Gastroesophageal sphincter (tissue), 4 donors: ENCODE measurements around the gene ANKS1A. TPM values are rescaled to one million over a fixed set of nuclear protein-coding genes. Genes with fewer than 3 reads are reported as not detected.

ENCODE experiments used
- ATAC-seq: fragments of 150-250 bp; one replicate; pipeline ENCODE4 v1.9.1; 2016; ENCODE audit warnings: mild to moderate bottlenecking, moderate library complexity
- H3K27ac ChIP-seq, 4 donors: fragments of 200-600 bp; sonication (generic) in 3 of 4; 1 replicate in 3 of 4; 2 replicates in 1 of 4; pipeline ENCODE4 v1.5.1; 2016 to 2019
- H3K27me3 ChIP-seq: fragments of 200-600 bp; sonication (generic); one replicate; pipeline ENCODE4 v1.5.1; 2019
- H3K36me3 ChIP-seq, 2 donors: fragments of 200-600 bp; sonication (generic); one replicate each; pipeline ENCODE4 v1.5.1; 2019; ENCODE audit warnings: control low read depth in 1 of 2
- H3K4me1 ChIP-seq, 3 donors: fragments of 200-600 bp; sonication (generic); 1 replicate in 2 of 3; 2 replicates in 1 of 3; pipeline ENCODE4 v1.5.1; 2016 to 2019; ENCODE audit warnings: control low read depth in 2 of 3
- H3K4me3 ChIP-seq, 2 donors: fragments of 200-600 bp; sonication (generic); one replicate each; pipeline ENCODE4 v1.5.1; 2019; ENCODE audit warnings: mild to moderate bottlenecking in 1 of 2, moderate library complexity in 1 of 2
- H3K9me3 ChIP-seq, 3 donors: fragments of 200-600 bp; sonication (generic); one replicate each; pipeline ENCODE4 v1.5.1; 2017 to 2019; ENCODE audit warnings: control low read depth in 2 of 3
- CTCF ChIP-seq, 4 experiments: fragments of 200-600 bp in 2 of 4; fragments of 450-650 bp in 2 of 4; sonication (generic) in 1 of 4; IDR thresholded peaks; one replicate each; pipeline ENCODE4 v1.5.1; 2017 to 2019; ENCODE audit warnings: antibody characterized with exemption in 4 of 4, mild to moderate bottlenecking in 2 of 4, moderate library complexity in 2 of 4
- EP300 ChIP-seq: sonication (generic); formaldehyde crosslinking; IDR thresholded peaks from one replicate; pipeline ENCODE4 v1.6.1; 2017; ENCODE audit warnings: antibody characterized with exemption, mild to moderate bottlenecking
- POLR2A ChIP-seq, 2 donors: fragments of 450-650 bp; IDR thresholded peaks; one replicate each; pipeline ENCODE4 v1.6.1; 2017; ENCODE audit warnings: antibody characterized with exemption in 2 of 2, mild to moderate bottlenecking in 2 of 2, moderate library complexity in 1 of 2
- POLR2AphosphoS5 ChIP-seq: sonication (generic); formaldehyde crosslinking; IDR thresholded peaks from one replicate; pipeline ENCODE4 v1.6.1; 2017; ENCODE audit warnings: antibody characterized with exemption
- WGBS, 2 donors: methylation state at CpG; one replicate each; pipeline ENCODE4 v1.1.5; 2018; ENCODE audit warnings: low coverage in 1 of 2; 5-methylcytosine and 5-hydroxymethylcytosine counted together
- total RNA-seq, 4 donors: library from RNA; depleted of rRNA; stranded (reverse); fragments of >200 nt; gene quantifications; one replicate each; pipeline ENCODE4 v1.1.0, GENCODE V29; 2016

ANKS1A gene
- total RNA-seq, 4 donors from 2014 or later = 52.0 to 135 (median 88.4) TPM

DNA sequence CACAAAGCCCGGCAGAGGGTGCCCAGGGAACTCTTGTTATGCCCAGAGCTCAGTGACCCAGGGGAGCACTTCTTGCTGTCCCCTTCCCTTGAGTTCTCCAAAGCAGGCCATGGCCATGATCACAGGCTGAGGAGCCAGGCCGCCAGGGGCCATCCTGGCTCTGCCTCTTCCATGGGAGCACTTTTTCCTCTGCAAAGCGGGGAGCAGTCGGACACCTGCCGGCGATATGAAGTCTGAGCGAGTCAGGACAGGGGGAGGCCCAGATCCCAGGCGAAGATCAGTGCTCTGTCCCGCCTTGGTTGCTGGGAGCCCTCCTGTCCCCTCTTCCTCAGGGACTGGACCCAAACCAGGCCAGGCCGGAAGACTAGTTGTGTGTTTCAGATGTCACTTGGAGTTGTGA, 184.2 kb downstream of the ANKS1A start:
- WGBS, 2 donors = 73% methylated on average over 3 of the region's 10 CpGs; no CpG with 5 or more reads in 1 of the 2 donors
- no peak for TF ChIP-seq POLR2AphosphoS5
- TF ChIP-seq EP300 = no peak
- TF ChIP-seq CTCF (IDR thresholded peaks at IDR 0.05) = no peak
- no peak for TF ChIP-seq POLR2A (IDR thresholded peaks at IDR 0.05)

DNA sequence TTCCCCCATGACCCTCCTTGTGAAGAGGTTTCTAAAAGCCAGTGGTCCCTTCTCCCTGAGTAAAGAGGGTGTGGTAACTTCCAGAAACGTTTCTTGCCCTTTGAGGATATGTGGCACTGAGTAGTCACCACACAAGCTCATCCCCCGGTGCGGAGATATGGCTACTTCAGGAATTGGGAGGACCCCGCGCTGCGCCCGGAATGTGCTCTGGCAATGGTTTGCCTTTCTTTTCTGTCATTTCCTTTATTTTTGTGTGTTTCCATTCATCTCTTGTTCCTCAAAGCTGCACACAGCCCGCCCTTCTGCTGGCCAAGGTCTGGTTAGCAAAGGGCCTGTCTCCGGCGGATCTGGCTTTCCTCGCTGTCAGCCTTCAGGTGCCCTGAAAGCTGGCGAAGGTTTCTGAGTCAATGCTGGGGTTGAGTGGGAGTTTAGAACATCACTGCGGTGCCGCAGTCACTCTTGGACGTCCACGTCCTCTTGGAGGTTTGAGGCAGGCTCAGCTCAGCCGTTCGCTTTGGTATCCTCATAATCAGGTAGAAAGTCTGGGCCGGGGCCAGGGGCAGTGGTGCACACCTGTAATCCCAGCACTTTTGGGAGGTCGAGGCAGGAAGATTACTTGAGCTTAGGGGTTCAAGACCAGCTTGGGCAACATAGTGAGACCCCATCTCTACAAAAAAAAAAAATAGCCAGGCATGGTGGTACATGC, 184.9 kb downstream of the ANKS1A start:
- Histone ChIP-seq H3K27me3 (no peaks in the 10 kb centered on the region), H3K9me3 (no peaks in the 10 kb centered on the region), H3K36me3 (peaks cover 0 to 97% of the 10 kb centered on the region in 2 donors), H3K4me3 (no peak overlapping the region), H3K27ac (peak overlapping the region in 3 of 4 donors; percentile 17 to 60 (median 22)), H3K4me1 (peaks cover 0 to 41% (median 0%) of the 10 kb centered on the region in 3 donors)
- ATAC-seq = no peak
- WGBS, 2 donors = 87% methylated on average over 3 of the region's 20 CpGs; no CpG with 5 or more reads in 1 of the 2 donors
- TF ChIP-seq CTCF (IDR thresholded peaks at IDR 0.05) (no peak), POLR2A (IDR thresholded peaks at IDR 0.05) (no peak), POLR2AphosphoS5 (no peak), EP300 (no peak)

More for the DNA sequence above, 184.2 kb downstream of the ANKS1A start:
- Histone ChIP-seq H3K4me3 (no peak overlapping the region), H3K27ac (peak overlapping the region in 3 of 4 donors; percentile 17 to 60 (median 37)), H3K9me3 (no peaks in the 10 kb centered on the region), H3K4me1 (peaks cover 0 to 48% (median under 1%) of the 10 kb centered on the region in 3 donors), H3K27me3 (no peaks in the 10 kb centered on the region), H3K36me3 (peaks cover 0 to 97% of the 10 kb centered on the region in 2 donors)
- ATAC-seq = no peak

GRCh38 chr6:35076997-35077712, 188.1 kb downstream of the ANKS1A start:
- WGBS, 2 donors = 75 to 80% methylated on average over 7 to 12 of the region's 17 CpGs
- H3K4me3 ChIP-seq = no peak overlapping the region
- H3K4me1 ChIP-seq = peaks cover 0 to 45% (median 12%) of the 10 kb centered on the region in 3 donors
- peak overlapping the region in 1 of 4 donors; percentile 38 for H3K27ac ChIP-seq
- peaks cover 0 to 99% of the 10 kb centered on the region in 2 donors for H3K36me3 ChIP-seq
- TF ChIP-seq CTCF (IDR thresholded peaks at IDR 0.05) (no peak), POLR2A (IDR thresholded peaks at IDR 0.05) (no peak), EP300 (no peak), POLR2AphosphoS5 (no peak)
- H3K27me3 ChIP-seq = no peaks in the 10 kb centered on the region
- H3K9me3 ChIP-seq = no peaks in the 10 kb centered on the region
- no peak for ATAC-seq

- Histone ChIP-seq H3K27me3 (no peaks in the 10 kb centered on the region), H3K4me3 (no peak overlapping the region), H3K36me3 (peaks cover 0 to 99% of the 10 kb centered on the region in 2 donors), H3K27ac (no peak overlapping the region), H3K9me3 (no peaks in the 10 kb centered on the region), H3K4me1 (peaks cover 0 to 45% (median 12%) of the 10 kb centered on the region in 3 donors)
- WGBS, 2 donors = 55 to 72% methylated on average over 4 to 8 of the region's 11 CpGs
- no peak for TF ChIP-seq POLR2A (IDR thresholded peaks at IDR 0.05)
- no peak for TF ChIP-seq CTCF (IDR thresholded peaks at IDR 0.05)
- no peak for TF ChIP-seq POLR2AphosphoS5
- no peak for TF ChIP-seq EP300
- no peak for ATAC-seq
Measured at GRCh38 chr6:35077713-35078105, 188.7 kb downstream of the ANKS1A start.
